ENCODE results near the gene PGAP3. TPM values are rescaled to one million over a fixed set of nuclear protein-coding genes. Genes with fewer than 3 reads are reported as not detected.

PGAP3 gene
- total RNA-seq, 4 donors from 2014 or later: 19.9 to 82.6 (median 46.2) TPM

DNA sequence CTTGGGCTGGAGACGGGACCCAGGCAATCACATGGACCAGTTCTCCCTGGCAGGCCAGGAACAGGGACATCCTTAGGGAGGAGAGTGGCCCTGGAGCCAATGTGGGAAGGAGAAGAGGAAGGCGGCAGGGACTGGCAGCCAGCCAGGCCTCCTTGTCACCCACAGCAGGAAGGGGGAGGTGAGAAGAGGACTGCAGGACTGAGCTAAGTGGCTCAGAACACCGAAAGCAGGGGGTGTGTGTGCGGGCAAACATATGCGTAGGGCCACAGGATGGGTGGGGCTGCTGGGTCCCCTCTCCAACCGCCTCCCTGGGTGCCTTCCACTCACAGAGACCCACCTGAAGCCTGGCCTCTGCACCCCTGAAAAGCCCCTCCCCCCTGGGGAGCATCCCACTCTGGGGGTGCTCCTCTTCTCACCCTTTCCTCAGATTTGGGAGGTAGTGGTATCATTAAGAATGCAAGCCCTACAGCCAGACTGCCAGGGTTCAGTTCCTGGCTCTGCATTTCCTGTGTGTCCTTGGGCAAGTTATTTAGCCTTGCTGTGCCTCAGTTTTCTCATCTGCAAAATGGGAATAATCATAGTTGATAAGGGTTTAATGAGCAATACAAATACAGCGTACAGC, 11.5 kb downstream of the PGAP3 start:
- Histone ChIP-seq H3K27ac (peak overlapping the region; percentile 65 to 79 (median 70)), H3K4me1 (peaks cover 21 to 63% (median 59%) of the 10 kb centered on the region in 4 donors), H3K4me3 (no peak overlapping the region), H3K36me3 (peaks cover 0 to 5% (median 0%) of the 10 kb centered on the region in 4 donors), H3K27me3 (peaks cover 3% of the 10 kb centered on the region), H3K9me3 (no peaks in the 10 kb centered on the region)
- 28 to 55% methylated on average over 2 to 7 of the region's 7 CpGs for WGBS, 2 donors (ENCODE audit: low coverage in 1 of 2)
- TF ChIP-seq POLR2AphosphoS5 (IDR thresholded peaks at IDR 0.05) (no peak), EP300 (IDR thresholded peaks at IDR 0.05; ENCODE audit: low read depth) (no peak), POLR2A (IDR thresholded peaks at IDR 0.05) (no peak)
- TF ChIP-seq, protein P1, sequence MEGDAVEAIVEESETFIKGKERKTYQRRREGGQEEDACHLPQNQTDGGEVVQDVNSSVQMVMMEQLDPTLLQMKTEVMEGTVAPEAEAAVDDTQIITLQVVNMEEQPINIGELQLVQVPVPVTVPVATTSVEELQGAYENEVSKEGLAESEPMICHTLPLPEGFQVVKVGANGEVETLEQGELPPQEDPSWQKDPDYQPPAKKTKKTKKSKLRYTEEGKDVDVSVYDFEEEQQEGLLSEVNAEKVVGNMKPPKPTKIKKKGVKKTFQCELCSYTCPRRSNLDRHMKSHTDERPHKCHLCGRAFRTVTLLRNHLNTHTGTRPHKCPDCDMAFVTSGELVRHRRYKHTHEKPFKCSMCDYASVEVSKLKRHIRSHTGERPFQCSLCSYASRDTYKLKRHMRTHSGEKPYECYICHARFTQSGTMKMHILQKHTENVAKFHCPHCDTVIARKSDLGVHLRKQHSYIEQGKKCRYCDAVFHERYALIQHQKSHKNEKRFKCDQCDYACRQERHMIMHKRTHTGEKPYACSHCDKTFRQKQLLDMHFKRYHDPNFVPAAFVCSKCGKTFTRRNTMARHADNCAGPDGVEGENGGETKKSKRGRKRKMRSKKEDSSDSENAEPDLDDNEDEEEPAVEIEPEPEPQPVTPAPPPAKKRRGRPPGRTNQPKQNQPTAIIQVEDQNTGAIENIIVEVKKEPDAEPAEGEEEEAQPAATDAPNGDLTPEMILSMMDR (IDR thresholded peaks at IDR 0.05): no peak
- intact Hi-C loops (cut with DNase I; ENCODE audit: low total_unique reads) (no loop called here), in situ Hi-C loops (cut with MboI; ENCODE audit: low pct_ligation_motif_present in 1 of 4, low pct_unique_long_range_greater_than_20kb in 1 of 4, low sequenced_read_pairs in 3 of 4) (no loop called here)
- DNase-seq: peak; percentile 81

DNA sequence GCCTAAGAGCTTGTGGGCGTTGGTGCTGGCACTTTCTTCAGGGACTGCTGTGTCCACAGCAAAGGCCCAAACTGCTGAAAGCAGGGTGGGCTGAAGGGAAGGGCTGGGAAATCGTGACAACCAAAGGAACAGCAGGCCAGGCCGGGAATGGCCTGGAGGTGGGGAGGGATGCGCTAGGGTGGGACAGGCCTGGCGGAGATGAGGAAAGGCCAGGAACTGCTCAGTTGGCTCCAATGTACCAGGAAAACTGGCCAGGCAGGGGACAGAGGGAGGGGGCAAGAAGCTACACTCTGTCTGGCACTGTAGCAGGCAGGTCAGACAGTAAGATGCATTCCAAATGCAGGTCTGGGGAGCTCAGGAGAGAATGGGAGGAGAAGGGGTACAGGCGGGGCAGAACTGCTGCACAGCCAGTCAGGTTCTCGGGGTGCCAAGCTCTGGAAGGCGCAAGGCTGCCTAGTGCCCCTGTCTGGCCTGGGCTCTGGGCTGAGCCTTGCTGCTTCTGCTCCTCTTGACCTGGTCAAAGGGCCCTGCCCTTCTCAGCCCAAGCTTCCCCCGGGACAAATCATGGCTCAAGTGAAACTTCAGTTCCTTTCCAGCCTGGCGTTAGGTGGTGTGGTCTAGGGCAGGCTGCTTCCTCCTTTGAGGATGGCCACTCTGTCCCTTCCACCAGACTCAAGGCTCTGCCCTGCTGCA, 12.3 kb downstream of the PGAP3 start:
- in situ Hi-C loops (cut with MboI; ENCODE audit: low pct_ligation_motif_present in 1 of 4, low pct_unique_long_range_greater_than_20kb in 1 of 4, low sequenced_read_pairs in 3 of 4): no loop called here
- H3K36me3 ChIP-seq: no peaks in the 10 kb centered on the region

DNA sequence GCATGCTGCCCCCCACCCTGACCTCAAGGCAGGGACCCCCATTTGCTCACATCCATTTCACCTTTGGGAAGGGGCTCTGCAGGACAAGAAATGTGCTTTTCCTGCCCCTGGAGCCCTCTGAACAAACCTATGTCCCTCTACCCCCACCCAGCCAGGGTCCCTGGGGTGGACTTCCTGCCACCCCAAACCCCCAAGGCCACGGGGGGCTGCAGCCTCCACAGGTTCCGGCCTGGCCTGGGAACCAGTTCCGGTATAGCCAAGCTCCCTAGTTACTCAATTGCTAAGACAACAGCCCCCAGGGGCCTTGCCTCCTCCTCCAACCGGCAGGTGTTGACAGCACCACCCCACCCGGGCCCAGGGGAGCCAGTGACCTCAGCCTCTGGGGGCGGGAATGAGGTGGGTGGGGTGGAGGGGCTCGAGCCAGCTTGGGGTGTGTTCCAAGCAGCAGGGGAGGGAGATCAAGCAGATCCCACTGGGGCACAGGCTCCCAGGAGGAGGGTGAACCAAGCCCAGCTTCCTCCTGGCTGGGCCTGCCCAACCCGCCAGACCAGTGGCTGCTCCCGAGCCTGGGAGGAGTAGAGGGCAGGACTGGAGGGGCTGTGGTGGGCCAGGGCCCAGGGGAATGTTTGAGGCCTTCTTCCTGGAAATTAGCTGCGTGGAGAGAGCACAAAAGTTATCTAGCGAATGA, 13.0 kb downstream of the PGAP3 start:
- peak; percentile 70 for DNase-seq
- TF ChIP-seq, protein P1 (IDR thresholded peaks at IDR 0.05): no peak
- TF ChIP-seq EP300 (IDR thresholded peaks at IDR 0.05; ENCODE audit: low read depth) (no peak), POLR2A (IDR thresholded peaks at IDR 0.05) (peak; percentile 33), POLR2AphosphoS5 (IDR thresholded peaks at IDR 0.05) (peak in 1 of 3 donors; percentile 27)
- WGBS, 2 donors (ENCODE audit: low coverage in 1 of 2): 33% methylated on average over 11 of the region's 11 CpGs; no CpG with 5 or more reads in 1 of the 2 donors
- H3K4me1 ChIP-seq: peaks cover 21 to 58% (median 55%) of the 10 kb centered on the region in 4 donors
- peaks cover 15% of the 10 kb centered on the region for H3K27me3 ChIP-seq
- peak overlapping the region; percentile 65 to 79 (median 70) for H3K27ac ChIP-seq
- no peaks in the 10 kb centered on the region for H3K9me3 ChIP-seq
- no peak overlapping the region for H3K4me3 ChIP-seq
- in situ Hi-C loops (cut with MboI; ENCODE audit: low pct_ligation_motif_present in 1 of 4, low pct_unique_long_range_greater_than_20kb in 1 of 4, low sequenced_read_pairs in 3 of 4): no loop called here
- H3K36me3 ChIP-seq: no peaks in the 10 kb centered on the region
- intact Hi-C loops (cut with DNase I; ENCODE audit: low total_unique reads): no loop called here

More for the DNA sequence above, 12.3 kb downstream of the PGAP3 start:
- H3K4me3 ChIP-seq: no peak overlapping the region
- TF ChIP-seq, protein P1 (IDR thresholded peaks at IDR 0.05): no peak
- TF ChIP-seq EP300 (IDR thresholded peaks at IDR 0.05; ENCODE audit: low read depth) (no peak), POLR2AphosphoS5 (IDR thresholded peaks at IDR 0.05) (no peak), POLR2A (IDR thresholded peaks at IDR 0.05) (no peak)
- no peaks in the 10 kb centered on the region for H3K9me3 ChIP-seq
- 51 to 68% methylated on average over 4 to 10 of the region's 10 CpGs for WGBS, 2 donors (ENCODE audit: low coverage in 1 of 2)
- H3K27me3 ChIP-seq: peaks cover 8% of the 10 kb centered on the region
- H3K4me1 ChIP-seq: peaks cover 21 to 64% (median 60%) of the 10 kb centered on the region in 4 donors
- H3K27ac ChIP-seq: peak overlapping the region; percentile 65 to 79 (median 70)
- intact Hi-C loops (cut with DNase I; ENCODE audit: low total_unique reads): no loop called here
- no peak for DNase-seq

DNA sequence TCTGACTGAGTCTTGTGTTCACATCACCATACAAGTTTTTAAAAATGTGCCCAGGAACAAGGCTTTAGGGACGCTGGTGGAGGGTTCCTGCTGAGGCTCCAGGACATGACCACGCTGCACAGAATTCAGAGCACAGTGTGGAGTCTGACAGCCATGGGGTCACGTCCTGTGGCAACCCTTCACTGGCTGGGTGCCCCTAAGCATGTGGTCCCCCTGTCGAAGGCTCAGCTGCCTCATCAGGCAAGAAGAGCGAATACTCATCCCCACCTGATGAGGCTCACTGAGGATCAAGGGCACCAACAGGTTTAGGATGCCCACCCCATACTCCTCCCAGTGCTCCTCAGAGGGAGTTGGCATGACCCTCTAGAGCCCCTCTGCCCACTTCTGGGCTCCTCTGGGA, 13.7 kb downstream of the PGAP3 start:
- no peaks in the 10 kb centered on the region for H3K36me3 ChIP-seq
- H3K4me3 ChIP-seq: no peak overlapping the region
- 80% methylated on average over 5 of the region's 5 CpGs; no CpG with 5 or more reads in 1 of the 2 donors for WGBS, 2 donors (ENCODE audit: low coverage in 1 of 2)
- intact Hi-C loops (cut with DNase I; ENCODE audit: low total_unique reads): no loop called here
- H3K9me3 ChIP-seq: no peaks in the 10 kb centered on the region
- TF ChIP-seq EP300 (IDR thresholded peaks at IDR 0.05; ENCODE audit: low read depth): no peak
- TF ChIP-seq POLR2A (IDR thresholded peaks at IDR 0.05): no peak
- no peak for TF ChIP-seq POLR2AphosphoS5 (IDR thresholded peaks at IDR 0.05)
- TF ChIP-seq, protein P1 (IDR thresholded peaks at IDR 0.05): no peak
- in situ Hi-C loops (cut with MboI; ENCODE audit: low pct_ligation_motif_present in 1 of 4, low pct_unique_long_range_greater_than_20kb in 1 of 4, low sequenced_read_pairs in 3 of 4): no loop called here
- peaks cover 22% of the 10 kb centered on the region for H3K27me3 ChIP-seq
- DNase-seq: no peak
- peak overlapping the region in 2 of 4 donors; percentile 65 to 79 for H3K27ac ChIP-seq
- peaks cover 14 to 51% (median 49%) of the 10 kb centered on the region in 4 donors for H3K4me1 ChIP-seq

Data from transverse colon (tissue), 4 donors.